SK-N-SH treated with all-trans-retinoic acid at 6 μM for 48 hours (cell line): Measurements from ENCODE around the gene CYP2W1.

ENCODE experiments used
- ATAC-seq: fragments of 200-7000 bp; cut with Tn5 transposase; 3 replicates; pipeline ENCODE4 v1.9.1; 2020; ENCODE audit warnings: mild to moderate bottlenecking, moderate library complexity
- ARNTL ChIP-seq: fragments of 450-650 bp; formaldehyde crosslinking; IDR thresholded peaks from 2 replicates; pipeline ENCODE4 v1.5.0; 2020; ENCODE audit warnings: low read depth, mild to moderate bottlenecking, moderate library complexity, borderline replicate concordance
- BACH2 ChIP-seq: fragments of 250-450 bp; sonication (Bioruptor Pico); IDR thresholded peaks from 2 replicates; pipeline ENCODE4 v1.9.0; 2021; ENCODE audit warnings: mild to moderate bottlenecking, borderline replicate concordance
- CREB5 ChIP-seq: fragments of 250-450 bp; sonication (Bioruptor Pico); IDR thresholded peaks from 2 replicates; pipeline ENCODE4 v1.5.1; 2020; ENCODE audit warnings: low read depth, mild to moderate bottlenecking, moderate library complexity
- CSDC2 ChIP-seq: fragments of 250-450 bp; sonication (Bioruptor Pico); IDR thresholded peaks from 2 replicates; pipeline ENCODE4 v1.5.0; 2020; ENCODE audit warnings: mild to moderate bottlenecking, moderate library complexity
- CSRNP3 ChIP-seq: fragments of 250-450 bp; sonication (Bioruptor Pico); IDR thresholded peaks from 2 replicates; pipeline ENCODE4 v1.5.1; 2021; ENCODE audit warnings: mild to moderate bottlenecking, moderate library complexity
- ESRRG ChIP-seq: fragments of 250-450 bp; sonication (Bioruptor Pico); IDR thresholded peaks from 2 replicates; pipeline ENCODE4 v1.6.1; 2021; ENCODE audit warnings: mild to moderate bottlenecking
- GLIS3 ChIP-seq: fragments of 250-450 bp; sonication (Bioruptor Pico); IDR thresholded peaks from 2 replicates; pipeline ENCODE4 v1.5.0; 2020; ENCODE audit warnings: mild to moderate bottlenecking, moderate library complexity
- ISL1 ChIP-seq: fragments of 250-450 bp; sonication (Bioruptor Pico); IDR thresholded peaks from 2 replicates; pipeline ENCODE4 v2.1.2; 2022; ENCODE audit warnings: mild to moderate bottlenecking, moderate library complexity
- OSR1 ChIP-seq: fragments of 250-450 bp; sonication (Bioruptor Pico); IDR thresholded peaks from 2 replicates; pipeline ENCODE4 v1.8.0; 2022; ENCODE audit warnings: moderate library complexity, mild to moderate bottlenecking, inconsistent platforms
- PATZ1 ChIP-seq: fragments of 250-450 bp; sonication (Bioruptor Pico); IDR thresholded peaks from 2 replicates; pipeline ENCODE4 v1.8.0; 2020; ENCODE audit warnings: mild to moderate bottlenecking, moderate library complexity, borderline replicate concordance
- POU6F1 ChIP-seq: fragments of 250-450 bp; sonication (Bioruptor Pico); IDR thresholded peaks from 2 replicates; pipeline ENCODE4 v1.8.0; 2021; ENCODE audit warnings: low read depth, mild to moderate bottlenecking, moderate library complexity, borderline replicate concordance
- PPARA ChIP-seq: fragments of 250-450 bp; sonication (Bioruptor Pico); IDR thresholded peaks from 2 replicates; pipeline ENCODE4 v1.5.0; 2020; ENCODE audit warnings: mild to moderate bottlenecking, borderline replicate concordance
- RARB ChIP-seq: fragments of 250-450 bp; sonication (Bioruptor Pico); IDR thresholded peaks from 2 replicates; pipeline ENCODE4 v1.8.0; 2021; ENCODE audit warnings: mild to moderate bottlenecking, moderate library complexity
- SNAI2 ChIP-seq: fragments of 250-450 bp; sonication (Bioruptor Pico); IDR thresholded peaks from 2 replicates; pipeline ENCODE4 v1.5.0; 2020; ENCODE audit warnings: mild to moderate bottlenecking, moderate library complexity
- TOX ChIP-seq: fragments of 250-450 bp; sonication (Bioruptor Pico); IDR thresholded peaks from 2 replicates; pipeline ENCODE4 v1.8.0; 2021; ENCODE audit warnings: mild to moderate bottlenecking, moderate library complexity, borderline replicate concordance
- TSHZ2 ChIP-seq: fragments of 250-450 bp; sonication (Bioruptor Pico); IDR thresholded peaks from 2 replicates; pipeline ENCODE4 v1.5.0; 2020; ENCODE audit warnings: mild to moderate bottlenecking, moderate library complexity
- ZC3H10 ChIP-seq: fragments of 250-450 bp; sonication (Bioruptor Pico); IDR thresholded peaks from 2 replicates; pipeline ENCODE4 v1.5.1; 2021; ENCODE audit warnings: mild to moderate bottlenecking, moderate library complexity
- ZFP3 ChIP-seq: fragments of 250-450 bp; sonication (Bioruptor Pico); IDR thresholded peaks from 2 replicates; pipeline ENCODE4 v1.5.0; 2020; ENCODE audit warnings: mild to moderate bottlenecking, moderate library complexity
- ZNF565 ChIP-seq: fragments of 450-650 bp; formaldehyde crosslinking; conservative IDR thresholded peaks from 2 replicates; pipeline ENCODE4 v1.5.0; 2020; ENCODE audit warnings: low read depth, mild to moderate bottlenecking, moderate library complexity
- ZNF70 ChIP-seq: fragments of 450-650 bp; formaldehyde crosslinking; IDR thresholded peaks from 2 replicates; pipeline ENCODE4 v1.5.0; 2020; ENCODE audit warnings: mild to moderate bottlenecking, moderate library complexity
- ZNF8 ChIP-seq: fragments of 450-650 bp; formaldehyde crosslinking; IDR thresholded peaks from 2 replicates; pipeline ENCODE4 v1.5.0; 2020; ENCODE audit warnings: mild to moderate bottlenecking, moderate library complexity

CYP2W1 gene

GRCh38 chr7:1024876-1025742 lies 42.1 kb downstream of the CYP2W1 start:
- TF ChIP-seq ZNF70: no peak
- TF ChIP-seq GLIS3 (CRISPR knock-in tag): no peak
- TF ChIP-seq SNAI2 (CRISPR knock-in tag): no peak
- TF ChIP-seq ESRRG (CRISPR knock-in tag): no peak
- TF ChIP-seq ZFP3 (CRISPR knock-in tag): no peak
- no peak for TF ChIP-seq CSDC2
- TF ChIP-seq OSR1: no peak
- no peak for TF ChIP-seq CSRNP3 (CRISPR knock-in tag)
- TF ChIP-seq CREB5 (CRISPR knock-in tag): no peak
- TF ChIP-seq RARB (CRISPR knock-in tag): no peak
- TF ChIP-seq PPARA: no peak
- no peak for TF ChIP-seq ZC3H10 (CRISPR knock-in tag)
- no peak for TF ChIP-seq ZNF565 (CRISPR knock-in tag)
- TF ChIP-seq ISL1 (CRISPR knock-in tag): no peak
- TF ChIP-seq TSHZ2: no peak
- TF ChIP-seq ARNTL (CRISPR knock-in tag): no peak
- no peak for TF ChIP-seq TOX (CRISPR knock-in tag)
- no peak for TF ChIP-seq PATZ1
- TF ChIP-seq, all 23 proteins: peak for 0
- ATAC-seq: no peak

GRCh38 chr7:1025743-1026581 lies 43.0 kb downstream of the CYP2W1 start:
- ATAC-seq: no peak
- TF ChIP-seq ZNF565 (CRISPR knock-in tag) (no peak), BACH2 (no peak), POU6F1 (CRISPR knock-in tag) (no peak), OSR1 (no peak), GLIS3 (CRISPR knock-in tag) (no peak), ZNF8 (CRISPR knock-in tag) (no peak), ISL1 (CRISPR knock-in tag) (no peak), CSRNP3 (CRISPR knock-in tag) (no peak), SNAI2 (CRISPR knock-in tag) (no peak), ZC3H10 (CRISPR knock-in tag) (no peak), ARNTL (CRISPR knock-in tag) (no peak), ZFP3 (CRISPR knock-in tag) (no peak)
